ENCODE data around the gene KLF6. TPM values are rescaled to one million over a fixed set of nuclear protein-coding genes. Genes with fewer than 3 reads are reported as not detected.
A peak's percentile ranks its signal among the peaks of the same experiment; 100 is the strongest.

KLF6 gene
- total RNA-seq, 1 donor from 2014 or later: 319 TPM

DNA sequence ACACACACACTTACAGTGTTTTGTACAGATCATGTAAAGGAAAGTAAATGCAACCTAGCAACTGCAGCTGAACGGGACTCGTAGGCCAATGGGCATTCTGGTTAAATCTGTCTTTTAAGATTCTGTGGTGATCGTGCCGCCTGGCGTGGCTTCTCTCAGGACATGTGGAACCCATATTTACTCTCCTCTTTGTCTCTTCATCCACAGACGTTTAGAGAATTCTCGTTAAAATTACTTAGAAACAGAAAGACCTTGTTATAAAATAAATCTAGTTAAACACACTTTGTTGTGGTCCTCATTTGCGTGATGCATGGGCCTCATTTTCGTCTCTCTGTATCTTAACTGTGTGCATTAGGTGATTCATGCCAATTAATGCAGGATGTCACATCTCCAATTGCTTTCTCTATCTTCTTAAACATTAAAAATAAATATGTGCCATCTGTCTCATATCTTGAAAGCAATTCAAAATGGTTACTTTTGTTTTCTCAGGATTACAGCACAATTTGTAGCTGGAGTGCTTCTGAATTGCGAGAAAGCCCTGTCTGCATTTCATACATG lies 11.5 kb downstream of the KLF6 start:
- H3K9me3 ChIP-seq (ENCODE audit: insufficient read depth, low read depth, low read length): no peaks in the 10 kb centered on the region
- H3K27ac Mint-ChIP-seq (ENCODE audit: unreplicated experiment): peak overlapping the region; percentile 55

GRCh38 chr10:3772361-3773171 lies 12.4 kb downstream of the KLF6 start:
- DNase-seq (ENCODE audit: low read depth) (no peak), FAIRE-seq (no peak)
- Histone ChIP-seq H2AFZ (ENCODE audit: low read depth, low read length) (no peak overlapping the region), H3K4me2 (ENCODE audit: low read length) (no peak overlapping the region), H3K9ac (ENCODE audit: low read length) (no peak overlapping the region), H3K9me3 (ENCODE audit: insufficient read depth, low read depth, low read length) (no peaks in the 10 kb centered on the region), H3K27me3 (ENCODE audit: insufficient read depth, low read length) (no peaks in the 10 kb centered on the region), H4K20me1 (ENCODE audit: insufficient read depth, low read length) (peaks cover 17% of the 10 kb centered on the region), H3K79me2 (ENCODE audit: insufficient read depth, low read length) (no peaks in the 10 kb centered on the region), H3K4me1 (ENCODE audit: insufficient read depth, low read length) (peaks cover 27% of the 10 kb centered on the region), H3K36me3 (ENCODE audit: insufficient read depth, low read length) (peaks cover 14% of the 10 kb centered on the region), H3K27ac (ENCODE audit: low read depth, low read length) (no peak overlapping the region), H3K4me3 (ENCODE audit: insufficient read depth, low read depth, low read length) (no peak overlapping the region)
- H3K9me3 Mint-ChIP-seq (ENCODE audit: unreplicated experiment): no peaks in the 10 kb centered on the region
- no peaks in the 10 kb centered on the region for H3K36me3 Mint-ChIP-seq (ENCODE audit: low read depth, unreplicated experiment)
- H3K27ac Mint-ChIP-seq (ENCODE audit: unreplicated experiment): no peak overlapping the region
- H3K4me3 Mint-ChIP-seq (ENCODE audit: unreplicated experiment): no peak overlapping the region
- no peak for TF ChIP-seq CTCF (IDR thresholded peaks at IDR 0.05; ENCODE audit: insufficient read depth, low read depth, low read length)
- peaks cover 17% of the 10 kb centered on the region for H3K4me1 Mint-ChIP-seq (ENCODE audit: low read depth, unreplicated experiment)
- H3K27me3 Mint-ChIP-seq (ENCODE audit: low read depth, unreplicated experiment): no peaks in the 10 kb centered on the region

More for the DNA sequence above, 11.5 kb downstream of the KLF6 start:
- H3K9ac ChIP-seq (ENCODE audit: low read length): no peak overlapping the region
- no peak overlapping the region for H3K4me2 ChIP-seq (ENCODE audit: low read length)
- peaks cover 8% of the 10 kb centered on the region for H3K79me2 ChIP-seq (ENCODE audit: insufficient read depth, low read length)
- H3K27ac ChIP-seq (ENCODE audit: low read depth, low read length): no peak overlapping the region
- Mint-ChIP-seq H3K36me3 (ENCODE audit: low read depth, unreplicated experiment) (peaks cover 9% of the 10 kb centered on the region), H3K4me3 (ENCODE audit: unreplicated experiment) (no peak overlapping the region), H3K4me1 (ENCODE audit: low read depth, unreplicated experiment) (peaks cover 23% of the 10 kb centered on the region), H3K9me3 (ENCODE audit: unreplicated experiment) (no peaks in the 10 kb centered on the region), H3K27me3 (ENCODE audit: low read depth, unreplicated experiment) (no peaks in the 10 kb centered on the region)
- H3K4me3 ChIP-seq (ENCODE audit: insufficient read depth, low read depth, low read length): no peak overlapping the region
- H3K4me1 ChIP-seq (ENCODE audit: insufficient read depth, low read length): peaks cover 35% of the 10 kb centered on the region
- peak; percentile 31 for DNase-seq (ENCODE audit: low read depth)
- peaks cover 23% of the 10 kb centered on the region for H3K36me3 ChIP-seq (ENCODE audit: insufficient read depth, low read length)
- FAIRE-seq: no peak
- no peaks in the 10 kb centered on the region for H3K27me3 ChIP-seq (ENCODE audit: insufficient read depth, low read length)
- H2AFZ ChIP-seq (ENCODE audit: low read depth, low read length): no peak overlapping the region
- H4K20me1 ChIP-seq (ENCODE audit: insufficient read depth, low read length): peaks cover 26% of the 10 kb centered on the region
- no peak for TF ChIP-seq EZH2 (IDR thresholded peaks at IDR 0.05; ENCODE audit: insufficient read depth, low read length)
- TF ChIP-seq CTCF (IDR thresholded peaks at IDR 0.05; ENCODE audit: insufficient read depth, low read depth, low read length): no peak

DNA sequence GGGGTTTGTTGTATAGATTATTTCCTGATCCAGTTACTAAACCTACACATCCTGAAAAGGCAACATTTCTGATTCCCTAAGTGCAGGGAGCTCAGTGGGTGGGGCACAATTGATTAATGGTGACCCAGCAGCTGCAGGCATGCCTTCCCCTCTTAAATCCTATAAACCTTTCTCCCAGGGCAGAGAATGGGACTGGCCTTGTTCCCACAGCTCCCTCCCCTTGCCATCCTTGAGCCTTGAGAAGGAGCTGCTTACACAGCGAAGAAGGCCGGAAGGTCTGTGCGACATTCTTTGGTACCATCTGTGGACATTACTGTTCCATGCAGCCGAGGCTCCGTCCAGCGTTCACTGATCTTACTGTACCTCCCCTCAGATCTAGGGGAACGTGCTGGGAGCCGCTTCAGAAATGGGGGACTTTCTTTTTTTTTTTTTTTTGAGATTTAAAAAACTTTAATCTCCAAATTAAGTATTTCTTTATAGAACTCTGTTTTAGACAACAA lies 14.3 kb downstream of the KLF6 start:
- no peaks in the 10 kb centered on the region for H3K36me3 Mint-ChIP-seq (ENCODE audit: low read depth, unreplicated experiment)
- Histone ChIP-seq H3K9ac (ENCODE audit: low read length) (no peak overlapping the region), H3K9me3 (ENCODE audit: insufficient read depth, low read depth, low read length) (no peaks in the 10 kb centered on the region), H3K4me1 (ENCODE audit: insufficient read depth, low read length) (peaks cover 9% of the 10 kb centered on the region), H2AFZ (ENCODE audit: low read depth, low read length) (no peak overlapping the region), H3K27ac (ENCODE audit: low read depth, low read length) (no peak overlapping the region), H3K36me3 (ENCODE audit: insufficient read depth, low read length) (peaks cover 4% of the 10 kb centered on the region), H3K79me2 (ENCODE audit: insufficient read depth, low read length) (no peaks in the 10 kb centered on the region), H4K20me1 (ENCODE audit: insufficient read depth, low read length) (peaks cover 2% of the 10 kb centered on the region), H3K4me2 (ENCODE audit: low read length) (no peak overlapping the region), H3K4me3 (ENCODE audit: insufficient read depth, low read depth, low read length) (no peak overlapping the region), H3K27me3 (ENCODE audit: insufficient read depth, low read length) (no peaks in the 10 kb centered on the region)
- H3K4me1 Mint-ChIP-seq (ENCODE audit: low read depth, unreplicated experiment): peaks cover 5% of the 10 kb centered on the region
- no peak overlapping the region for H3K4me3 Mint-ChIP-seq (ENCODE audit: unreplicated experiment)
- H3K27ac Mint-ChIP-seq (ENCODE audit: unreplicated experiment): peak overlapping the region; percentile 56
- DNase-seq (ENCODE audit: low read depth): no peak
- TF ChIP-seq CTCF (IDR thresholded peaks at IDR 0.05; ENCODE audit: insufficient read depth, low read depth, low read length) (no peak), EZH2 (IDR thresholded peaks at IDR 0.05; ENCODE audit: insufficient read depth, low read length) (no peak)
- FAIRE-seq: no peak
- no peaks in the 10 kb centered on the region for H3K9me3 Mint-ChIP-seq (ENCODE audit: unreplicated experiment)
- no peaks in the 10 kb centered on the region for H3K27me3 Mint-ChIP-seq (ENCODE audit: low read depth, unreplicated experiment)

All from astrocyte (in vitro differentiated cells and primary cell).